Breast epithelium (tissue), 3 donors: ENCODE results near the gene TANGO6.

ENCODE experiments used
- CTCF ChIP-seq, 3 donors: fragments of 450-650 bp; IDR thresholded peaks; one replicate each; pipeline ENCODE4 v1.5.1; 2016 to 2017; ENCODE audit warnings: antibody characterized with exemption in 3 of 3, mild to moderate bottlenecking in 3 of 3, moderate library complexity in 3 of 3
- POLR2A ChIP-seq: fragments of 450-650 bp; IDR thresholded peaks from one replicate; pipeline ENCODE4 v1.6.1; 2016; ENCODE audit warnings: antibody characterized with exemption, mild to moderate bottlenecking, moderate library complexity
- POLR2AphosphoS5 ChIP-seq, 3 donors: sonication (generic); formaldehyde crosslinking; IDR thresholded peaks; one replicate each; pipeline ENCODE4 v1.6.1; 2017; ENCODE audit warnings: antibody characterized with exemption in 3 of 3

- TF ChIP-seq CTCF (IDR thresholded peaks at IDR 0.05) (no peak), POLR2A (no peak), POLR2AphosphoS5 (IDR thresholded peaks at IDR 0.05) (no peak)
Observed at GRCh38 chr16:69085032-69085695, 241.8 kb downstream of the TANGO6 start.
